GM23338 (cell line): ENCODE measurements around the gene RGL3. TPM values are rescaled to one million over a fixed set of nuclear protein-coding genes. Genes with fewer than 3 reads are reported as not detected.

Source experiments
- ATAC-seq: fragments of 200-7000 bp; cut with Tn5 transposase; 3 replicates; pipeline ENCODE4 v1.9.1; 2020
- DNase-seq: peaks from one replicate; pipeline ENCODE4 v3.0.0-alpha.2; 2015; ENCODE audit warnings: low spot score
- H2AFZ ChIP-seq: fragments of 200-600 bp; sonication (generic); 2 replicates; pipeline ENCODE4 v1.8.0; 2016; ENCODE audit warnings: antibody characterized with exemption, mild to moderate bottlenecking, moderate library complexity
- H3F3A ChIP-seq: fragments of 200-600 bp; sonication (generic); replicated peaks from 2 replicates; pipeline ENCODE4 v1.8.0; 2017; ENCODE audit warnings: antibody characterized with exemption, mixed run types, low read depth
- H3K27ac ChIP-seq: fragments of 200-600 bp; sonication (generic); 2 replicates; pipeline ENCODE4 v1.6.1; 2016; ENCODE audit warnings: low read depth
- H3K27me3 ChIP-seq: fragments of 200-600 bp; sonication (generic); 2 replicates; pipeline ENCODE4 v1.8.0; 2016; ENCODE audit warnings: mild to moderate bottlenecking, mixed run types, moderate library complexity; ENCODE audit not compliant: insufficient read depth
- H3K36me3 ChIP-seq: fragments of 200-600 bp; sonication (generic); 2 replicates; pipeline ENCODE4 v1.8.0; 2016; ENCODE audit warnings: mild to moderate bottlenecking; ENCODE audit not compliant: insufficient read depth
- H3K4me1 ChIP-seq: fragments of 200-600 bp; sonication (generic); 2 replicates; pipeline ENCODE4 v1.8.0; 2016; ENCODE audit warnings: mild to moderate bottlenecking, moderate library complexity; ENCODE audit not compliant: insufficient read depth
- H3K4me2 ChIP-seq: fragments of 200-600 bp; sonication (generic); 2 replicates; pipeline ENCODE4 v1.7.1; 2017; ENCODE audit warnings: mixed run types
- H3K4me3 ChIP-seq: fragments of 200-600 bp; sonication (generic); 2 replicates; pipeline ENCODE4 v1.6.1; 2016; ENCODE audit warnings: mixed run types
- H3K79me2 ChIP-seq: fragments of 200-600 bp; sonication (generic); replicated peaks from 2 replicates; pipeline ENCODE4 v1.8.0; 2017; ENCODE audit warnings: mild to moderate bottlenecking; ENCODE audit not compliant: insufficient read depth
- H3K9me2 ChIP-seq: fragments of 200-600 bp; sonication (generic); 2 replicates; pipeline ENCODE4 v1.8.0; 2017; ENCODE audit not compliant: insufficient read depth
- H4K20me1 ChIP-seq: fragments of 200-600 bp; sonication (generic); replicated peaks from 2 replicates; pipeline ENCODE4 v1.8.0; 2017; ENCODE audit warnings: mild to moderate bottlenecking; ENCODE audit not compliant: insufficient read depth
- H3K27ac Mint-ChIP-seq: 2 replicates; pipeline ENCODE4 v1.8.0; 2020; ENCODE audit warnings: inconsistent platforms, mild to moderate bottlenecking, moderate library complexity, mixed read lengths
- H3K27me3 Mint-ChIP-seq: 3 replicates; pipeline ENCODE4 v1.8.0; 2022; ENCODE audit warnings: low read depth, mild to moderate bottlenecking, moderate library complexity, mixed read lengths, inconsistent platforms; ENCODE audit not compliant: insufficient read depth, poor library complexity
- H3K36me3 Mint-ChIP-seq: 3 replicates; pipeline ENCODE4 v1.8.0; 2021; ENCODE audit warnings: low read depth, mild to moderate bottlenecking, inconsistent platforms, moderate library complexity, mixed read lengths
- H3K4me1 Mint-ChIP-seq: 3 replicates; pipeline ENCODE4 v1.8.0; 2020; ENCODE audit warnings: mild to moderate bottlenecking, inconsistent platforms, mixed read lengths
- H3K4me3 Mint-ChIP-seq: 3 replicates; pipeline ENCODE4 v1.8.0; 2021; ENCODE audit warnings: moderate library complexity, mild to moderate bottlenecking, inconsistent platforms, mixed read lengths
- H3K9me3 Mint-ChIP-seq: 3 replicates; pipeline ENCODE4 v1.8.0; 2020; ENCODE audit warnings: moderate library complexity, mild to moderate bottlenecking, inconsistent platforms, mixed read lengths
- CREB1 ChIP-seq: fragments of 250-450 bp; sonication (Bioruptor Pico); IDR thresholded peaks from 2 replicates; pipeline ENCODE4 v1.5.0; 2020; ENCODE audit warnings: low read depth, mild to moderate bottlenecking, moderate library complexity
- EZH2 ChIP-seq: fragments of 200-600 bp; sonication (generic); IDR thresholded peaks from one replicate; pipeline ENCODE4 v1.8.0; 2017; ENCODE audit warnings: antibody characterized with exemption, mild to moderate bottlenecking, low read depth; ENCODE audit not compliant: unreplicated experiment
- EZH2phosphoT487 ChIP-seq: fragments of 200-600 bp; sonication (generic); IDR thresholded peaks from one replicate; pipeline ENCODE4 v1.8.1; 2018; ENCODE audit warnings: antibody characterized with exemption; ENCODE audit not compliant: unreplicated experiment
- JUNB ChIP-seq: IDR thresholded peaks from one replicate; pipeline ENCODE4 v1.6.1; 2016; ENCODE audit warnings: antibody characterized with exemption; ENCODE audit not compliant: unreplicated experiment
- NANOG ChIP-seq: IDR thresholded peaks from 2 replicates; pipeline ENCODE4 v1.6.1; 2016; ENCODE audit warnings: antibody characterized with exemption, borderline replicate concordance
- POLR2AphosphoS5 ChIP-seq: IDR thresholded peaks from 2 replicates; pipeline ENCODE4 v1.6.1; 2016; ENCODE audit warnings: antibody characterized with exemption, low read depth
- STAT1 ChIP-seq: IDR thresholded peaks from one replicate; pipeline ENCODE4 v1.6.1; 2016; ENCODE audit warnings: antibody characterized with exemption; ENCODE audit not compliant: unreplicated experiment
- ZNF114 ChIP-seq: fragments of 250-450 bp; sonication (Bioruptor Pico); IDR thresholded peaks from 2 replicates; pipeline ENCODE4 v1.5.0; 2020; ENCODE audit warnings: mild to moderate bottlenecking, moderate library complexity
- ZNF331 ChIP-seq: fragments of 250-450 bp; sonication (Bioruptor Pico); IDR thresholded peaks from 2 replicates; pipeline ENCODE4 v1.5.0; 2020; ENCODE audit warnings: low read depth, mild to moderate bottlenecking, moderate library complexity
- polyA plus RNA-seq: library from polyadenylated mRNA; unstranded; fragments of >200 nt; fragmentation: Nextera tagmentation; extraction: Ambion mirVana; gene quantifications from 2 replicates; pipeline ENCODE4 v1.2.1, GENCODE V29; 2016
- total RNA-seq: library from RNA; depleted of rRNA; stranded (reverse); fragments of >200 nt; shearing (Covaris generic); gene quantifications from 2 replicates; pipeline ENCODE4 v1.2.3, GENCODE V29; 2014
- TF ChIP-seq, protein P1 (sequence below): IDR thresholded peaks from 2 replicates; pipeline ENCODE4 v1.6.1; 2016; ENCODE audit warnings: antibody characterized with exemption
- TF ChIP-seq, protein P2 (sequence below): fragments of 250-450 bp; sonication (Bioruptor Pico); IDR thresholded peaks from 2 replicates; pipeline ENCODE4 v1.5.0; 2020; ENCODE audit warnings: mild to moderate bottlenecking, moderate library complexity

RGL3 gene
- total and polyA plus RNA-seq, 2 experiments from 2014 or later, result 48.8 to 49.4 TPM

GRCh38 chr19:11377237-11377636 lies 41.9 kb downstream of the RGL3 start:
- Histone ChIP-seq H3K27me3 (no peaks in the 10 kb centered on the region), H3K9me2 (no peaks in the 10 kb centered on the region), H2AFZ (no peak overlapping the region), H3K4me1 (peaks cover 14% of the 10 kb centered on the region), H3K36me3 (no peaks in the 10 kb centered on the region), H3K4me2 (no peak overlapping the region), H3K27ac (no peak overlapping the region), H4K20me1 (no peaks in the 10 kb centered on the region), H3F3A (peaks cover 18% of the 10 kb centered on the region), H3K4me3 (no peak overlapping the region), H3K79me2 (peaks cover 10% of the 10 kb centered on the region; the same call in 1 of the 2 replicates)
- Mint-ChIP-seq H3K4me1 (peaks cover 24% of the 10 kb centered on the region), H3K4me3 (no peak overlapping the region; the same call in 2 of the 3 replicates), H3K36me3 (peaks cover 11% of the 10 kb centered on the region; the same call in 2 of the 3 replicates), H3K9me3 (no peaks in the 10 kb centered on the region), H3K27ac (no peak overlapping the region), H3K27me3 (peaks cover 10% of the 10 kb centered on the region)
- DNase-seq (peak; percentile 27), ATAC-seq (no peak)
- TF ChIP-seq, protein P1, sequence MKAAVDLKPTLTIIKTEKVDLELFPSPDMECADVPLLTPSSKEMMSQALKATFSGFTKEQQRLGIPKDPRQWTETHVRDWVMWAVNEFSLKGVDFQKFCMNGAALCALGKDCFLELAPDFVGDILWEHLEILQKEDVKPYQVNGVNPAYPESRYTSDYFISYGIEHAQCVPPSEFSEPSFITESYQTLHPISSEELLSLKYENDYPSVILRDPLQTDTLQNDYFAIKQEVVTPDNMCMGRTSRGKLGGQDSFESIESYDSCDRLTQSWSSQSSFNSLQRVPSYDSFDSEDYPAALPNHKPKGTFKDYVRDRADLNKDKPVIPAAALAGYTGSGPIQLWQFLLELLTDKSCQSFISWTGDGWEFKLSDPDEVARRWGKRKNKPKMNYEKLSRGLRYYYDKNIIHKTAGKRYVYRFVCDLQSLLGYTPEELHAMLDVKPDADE, result no peak
- TF ChIP-seq ZNF331 (no peak), CREB1 (no peak), NANOG (no peak), POLR2AphosphoS5 (no peak), JUNB (no peak), ZNF114 (CRISPR knock-in tag) (no peak), EZH2phosphoT487 (no peak), EZH2 (no peak), STAT1 (no peak)
- TF ChIP-seq, protein P2, sequence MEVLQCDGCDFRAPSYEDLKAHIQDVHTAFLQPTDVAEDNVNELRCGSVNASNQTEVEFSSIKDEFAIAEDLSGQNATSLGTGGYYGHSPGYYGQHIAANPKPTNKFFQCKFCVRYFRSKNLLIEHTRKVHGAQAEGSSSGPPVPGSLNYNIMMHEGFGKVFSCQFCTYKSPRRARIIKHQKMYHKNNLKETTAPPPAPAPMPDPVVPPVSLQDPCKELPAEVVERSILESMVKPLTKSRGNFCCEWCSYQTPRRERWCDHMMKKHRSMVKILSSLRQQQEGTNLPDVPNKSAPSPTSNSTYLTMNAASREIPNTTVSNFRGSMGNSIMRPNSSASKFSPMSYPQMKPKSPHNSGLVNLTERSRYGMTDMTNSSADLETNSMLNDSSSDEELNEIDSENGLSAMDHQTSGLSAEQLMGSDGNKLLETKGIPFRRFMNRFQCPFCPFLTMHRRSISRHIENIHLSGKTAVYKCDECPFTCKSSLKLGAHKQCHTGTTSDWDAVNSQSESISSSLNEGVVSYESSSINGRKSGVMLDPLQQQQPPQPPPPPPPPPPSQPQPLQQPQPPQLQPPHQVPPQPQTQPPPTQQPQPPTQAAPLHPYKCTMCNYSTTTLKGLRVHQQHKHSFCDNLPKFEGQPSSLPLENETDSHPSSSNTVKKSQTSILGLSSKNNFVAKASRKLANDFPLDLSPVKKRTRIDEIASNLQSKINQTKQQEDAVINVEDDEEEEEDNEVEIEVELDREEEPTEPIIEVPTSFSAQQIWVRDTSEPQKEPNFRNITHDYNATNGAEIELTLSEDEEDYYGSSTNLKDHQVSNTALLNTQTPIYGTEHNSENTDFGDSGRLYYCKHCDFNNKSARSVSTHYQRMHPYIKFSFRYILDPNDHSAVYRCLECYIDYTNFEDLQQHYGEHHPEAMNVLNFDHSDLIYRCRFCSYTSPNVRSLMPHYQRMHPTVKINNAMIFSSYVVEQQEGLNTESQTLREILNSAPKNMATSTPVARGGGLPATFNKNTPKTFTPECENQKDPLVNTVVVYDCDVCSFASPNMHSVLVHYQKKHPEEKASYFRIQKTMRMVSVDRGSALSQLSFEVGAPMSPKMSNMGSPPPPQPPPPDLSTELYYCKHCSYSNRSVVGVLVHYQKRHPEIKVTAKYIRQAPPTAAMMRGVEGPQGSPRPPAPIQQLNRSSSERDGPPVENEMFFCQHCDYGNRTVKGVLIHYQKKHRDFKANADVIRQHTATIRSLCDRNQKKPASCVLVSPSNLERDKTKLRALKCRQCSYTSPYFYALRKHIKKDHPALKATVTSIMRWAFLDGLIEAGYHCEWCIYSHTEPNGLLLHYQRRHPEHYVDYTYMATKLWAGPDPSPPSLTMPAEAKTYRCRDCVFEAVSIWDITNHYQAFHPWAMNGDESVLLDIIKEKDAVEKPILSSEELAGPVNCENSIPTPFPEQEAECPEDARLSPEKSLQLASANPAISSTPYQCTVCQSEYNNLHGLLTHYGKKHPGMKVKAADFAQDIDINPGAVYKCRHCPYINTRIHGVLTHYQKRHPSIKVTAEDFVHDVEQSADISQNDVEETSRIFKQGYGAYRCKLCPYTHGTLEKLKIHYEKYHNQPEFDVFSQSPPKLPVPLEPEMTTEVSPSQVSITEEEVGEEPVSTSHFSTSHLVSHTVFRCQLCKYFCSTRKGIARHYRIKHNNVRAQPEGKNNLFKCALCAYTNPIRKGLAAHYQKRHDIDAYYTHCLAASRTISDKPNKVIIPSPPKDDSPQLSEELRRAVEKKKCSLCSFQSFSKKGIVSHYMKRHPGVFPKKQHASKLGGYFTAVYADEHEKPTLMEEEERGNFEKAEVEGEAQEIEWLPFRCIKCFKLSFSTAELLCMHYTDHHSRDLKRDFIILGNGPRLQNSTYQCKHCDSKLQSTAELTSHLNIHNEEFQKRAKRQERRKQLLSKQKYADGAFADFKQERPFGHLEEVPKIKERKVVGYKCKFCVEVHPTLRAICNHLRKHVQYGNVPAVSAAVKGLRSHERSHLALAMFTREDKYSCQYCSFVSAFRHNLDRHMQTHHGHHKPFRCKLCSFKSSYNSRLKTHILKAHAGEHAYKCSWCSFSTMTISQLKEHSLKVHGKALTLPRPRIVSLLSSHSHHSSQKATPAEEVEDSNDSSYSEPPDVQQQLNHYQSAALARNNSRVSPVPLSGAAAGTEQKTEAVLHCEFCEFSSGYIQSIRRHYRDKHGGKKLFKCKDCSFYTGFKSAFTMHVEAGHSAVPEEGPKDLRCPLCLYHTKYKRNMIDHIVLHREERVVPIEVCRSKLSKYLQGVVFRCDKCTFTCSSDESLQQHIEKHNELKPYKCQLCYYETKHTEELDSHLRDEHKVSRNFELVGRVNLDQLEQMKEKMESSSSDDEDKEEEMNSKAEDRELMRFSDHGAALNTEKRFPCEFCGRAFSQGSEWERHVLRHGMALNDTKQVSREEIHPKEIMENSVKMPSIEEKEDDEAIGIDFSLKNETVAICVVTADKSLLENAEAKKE (CRISPR knock-in tag), result no peak
